WTC11 (cell line): Measurements from ENCODE around the gene TPST2. TPM values are rescaled to one million over a fixed set of nuclear protein-coding genes. Genes with fewer than 3 reads are reported as not detected.

Experiments used
- ATAC-seq: fragments of 200-7000 bp; cut with Tn5 transposase; 2 replicates; pipeline ENCODE4 v1.10.0; 2021; ENCODE audit warnings: mild to moderate bottlenecking, moderate library complexity
- CTCF ChIA-PET: fragments of 300-600 bp; sonication (Branson Sonifier 250); formaldehyde crosslinking; loops from one replicate; lab custom pipeline; 2021; ENCODE audit warnings: antibody characterized with exemption; lab: Charles Lee
- POLR2A ChIA-PET: fragments of 350-600 bp; sonication (Branson Sonifier 250); formaldehyde crosslinking; loops from one replicate; lab custom pipeline; 2021; ENCODE audit warnings: antibody characterized with exemption; lab: Charles Lee
- DNase-seq: peaks from one replicate; pipeline ENCODE4 v3.0.0; 2021; ENCODE audit warnings: low spot score
- H3K27ac Mint-ChIP-seq: 2 replicates; pipeline ENCODE4 v1.8.0; 2021; ENCODE audit warnings: mixed read lengths
- H3K27me3 Mint-ChIP-seq: 2 replicates; pipeline ENCODE4 v1.8.0; 2021; ENCODE audit warnings: low read depth, mild to moderate bottlenecking, moderate library complexity, mixed read lengths
- H3K36me3 Mint-ChIP-seq: 2 replicates; pipeline ENCODE4 v1.8.0; 2021; ENCODE audit warnings: mixed read lengths
- H3K4me1 Mint-ChIP-seq: 2 replicates; pipeline ENCODE4 v1.8.0; 2022; ENCODE audit warnings: mixed read lengths
- H3K4me3 Mint-ChIP-seq: 2 replicates; pipeline ENCODE4 v1.8.0; 2021; ENCODE audit warnings: mild to moderate bottlenecking, moderate library complexity, mixed read lengths
- H3K9me3 Mint-ChIP-seq: 2 replicates; pipeline ENCODE4 v1.8.0; 2021; ENCODE audit warnings: mixed read lengths
- E2F5 ChIP-seq: sonication (generic); formaldehyde crosslinking; IDR thresholded peaks from 2 replicates; pipeline ENCODE4 v1.8.1; 2022; ENCODE audit warnings: mild to moderate bottlenecking, moderate library complexity, missing genetic modification reagents
- ESRRA ChIP-seq: sonication (generic); formaldehyde crosslinking; IDR thresholded peaks from 2 replicates; pipeline ENCODE4 v1.8.1; 2022; ENCODE audit warnings: mild to moderate bottlenecking, missing genetic modification reagents, borderline replicate concordance
- FOXK1 ChIP-seq: sonication (generic); formaldehyde crosslinking; IDR thresholded peaks from 2 replicates; pipeline ENCODE4 v1.8.0; 2022; ENCODE audit warnings: mild to moderate bottlenecking, moderate library complexity, missing genetic modification reagents
- FOXP1 ChIP-seq: sonication (generic); formaldehyde crosslinking; IDR thresholded peaks from 2 replicates; pipeline ENCODE4 v1.8.0; 2022; ENCODE audit warnings: missing genetic modification reagents, mild to moderate bottlenecking, moderate library complexity, borderline replicate concordance
- IRF2 ChIP-seq: sonication (generic); formaldehyde crosslinking; IDR thresholded peaks from 2 replicates; pipeline ENCODE4 v1.8.0; 2022; ENCODE audit warnings: low read depth, missing genetic modification reagents, borderline replicate concordance
- JUN ChIP-seq: sonication (generic); formaldehyde crosslinking; IDR thresholded peaks from 2 replicates; pipeline ENCODE4 v1.8.0; 2023; ENCODE audit warnings: mild to moderate bottlenecking, missing genetic modification reagents
- KAT7 ChIP-seq: sonication (generic); formaldehyde crosslinking; IDR thresholded peaks from 2 replicates; pipeline ENCODE4 v1.8.1; 2023; ENCODE audit warnings: missing genetic modification reagents, mild to moderate bottlenecking, borderline replicate concordance
- MXD4 ChIP-seq: fragments of 250-450 bp; sonication (Bioruptor Pico); IDR thresholded peaks from 2 replicates; pipeline ENCODE4 v1.8.0; 2021; ENCODE audit warnings: mild to moderate bottlenecking, moderate library complexity, borderline replicate concordance
- NFE2L1 ChIP-seq: sonication (generic); formaldehyde crosslinking; IDR thresholded peaks from 2 replicates; pipeline ENCODE4 v1.8.1; 2023; ENCODE audit warnings: missing genetic modification reagents
- NR2C2 ChIP-seq: sonication (generic); formaldehyde crosslinking; IDR thresholded peaks from 2 replicates; pipeline ENCODE4 v1.8.0; 2022; ENCODE audit warnings: mild to moderate bottlenecking, missing genetic modification reagents
- PRRX2 ChIP-seq: fragments of 250-450 bp; sonication (Bioruptor Pico); IDR thresholded peaks from 2 replicates; pipeline ENCODE4 v1.8.0; 2021; ENCODE audit warnings: mild to moderate bottlenecking
- RELA ChIP-seq: sonication (generic); formaldehyde crosslinking; IDR thresholded peaks from 2 replicates; pipeline ENCODE4 v1.8.1; 2022; ENCODE audit warnings: missing genetic modification reagents, mild to moderate bottlenecking, borderline replicate concordance
- ZNF671 ChIP-seq: fragments of 250-450 bp; sonication (Bioruptor Pico); IDR thresholded peaks from 2 replicates; pipeline ENCODE4 v1.8.0; 2021; ENCODE audit warnings: mild to moderate bottlenecking
- total RNA-seq: library from RNA; stranded (reverse); gene quantifications from 3 replicates; pipeline ENCODE4 v1.2.3, GENCODE V29; 2021
- TF ChIP-seq, protein P1 (sequence below): sonication (generic); formaldehyde crosslinking; IDR thresholded peaks from 2 replicates; pipeline ENCODE4 v1.8.0; 2022; ENCODE audit warnings: mild to moderate bottlenecking, missing genetic modification reagents
- TF ChIP-seq, protein P2 (sequence below): sonication (generic); formaldehyde crosslinking; IDR thresholded peaks from 2 replicates; pipeline ENCODE4 v1.8.1; 2023; ENCODE audit warnings: mild to moderate bottlenecking, missing genetic modification reagents
- TF ChIP-seq, protein P3 (sequence below): fragments of 250-450 bp; sonication (Bioruptor Pico); IDR thresholded peaks from 2 replicates; pipeline ENCODE4 v1.9.0; 2021; ENCODE audit warnings: mild to moderate bottlenecking
- TF ChIP-seq, protein P4 (sequence below): sonication (generic); formaldehyde crosslinking; IDR thresholded peaks from 2 replicates; pipeline ENCODE4 v1.8.1; 2023; ENCODE audit warnings: mild to moderate bottlenecking, missing genetic modification reagents, moderate library complexity
- TF ChIP-seq, protein P5 (sequence below): sonication (generic); formaldehyde crosslinking; IDR thresholded peaks from 2 replicates; pipeline ENCODE4 v1.8.1; 2022; ENCODE audit warnings: missing genetic modification reagents, borderline replicate concordance

The TPST2 gene
- total RNA-seq, 1 experiment from 2014 or later, result 84.2 TPM

DNA sequence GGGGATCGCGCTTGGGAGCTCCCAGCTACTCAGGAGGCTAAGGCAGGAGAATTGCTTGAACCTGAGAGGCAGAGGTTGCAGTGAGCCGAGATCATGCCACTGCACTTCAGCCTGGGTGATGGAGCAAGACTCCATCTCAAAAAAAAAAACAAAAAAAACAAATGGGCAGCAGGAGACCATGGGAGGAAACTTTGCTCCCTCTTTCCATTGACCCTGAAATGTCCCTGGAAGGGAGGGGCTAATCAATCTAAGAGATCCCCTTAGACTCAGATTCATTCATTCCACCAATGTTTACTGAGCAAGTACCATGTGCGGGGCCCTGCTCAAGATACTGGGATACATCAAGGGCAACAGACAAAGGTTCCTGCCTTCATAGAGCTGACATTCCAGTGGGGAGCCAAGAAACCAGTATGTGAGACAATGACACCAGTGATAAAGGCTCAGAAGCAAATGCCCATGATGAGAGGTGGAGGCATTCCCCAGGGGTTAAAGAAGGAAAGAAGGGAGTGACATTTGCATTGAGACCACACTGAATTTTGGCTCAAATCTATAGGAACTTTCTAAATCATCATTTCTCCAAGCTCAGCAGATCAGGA lies 39.9 kb downstream of the TPST2 start (continued):
- TF ChIP-seq IRF2 (CRISPR knock-in tag), result no peak
- TF ChIP-seq, protein P1, sequence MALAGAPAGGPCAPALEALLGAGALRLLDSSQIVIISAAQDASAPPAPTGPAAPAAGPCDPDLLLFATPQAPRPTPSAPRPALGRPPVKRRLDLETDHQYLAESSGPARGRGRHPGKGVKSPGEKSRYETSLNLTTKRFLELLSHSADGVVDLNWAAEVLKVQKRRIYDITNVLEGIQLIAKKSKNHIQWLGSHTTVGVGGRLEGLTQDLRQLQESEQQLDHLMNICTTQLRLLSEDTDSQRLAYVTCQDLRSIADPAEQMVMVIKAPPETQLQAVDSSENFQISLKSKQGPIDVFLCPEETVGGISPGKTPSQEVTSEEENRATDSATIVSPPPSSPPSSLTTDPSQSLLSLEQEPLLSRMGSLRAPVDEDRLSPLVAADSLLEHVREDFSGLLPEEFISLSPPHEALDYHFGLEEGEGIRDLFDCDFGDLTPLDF (CRISPR knock-in tag), result no peak
- no peak for TF ChIP-seq RELA (CRISPR knock-in tag)
- TF ChIP-seq MXD4 (CRISPR knock-in tag), result no peak
- TF ChIP-seq NR2C2 (CRISPR knock-in tag), result no peak
- TF ChIP-seq ESRRA (CRISPR knock-in tag), result no peak
- TF ChIP-seq, protein P2, sequence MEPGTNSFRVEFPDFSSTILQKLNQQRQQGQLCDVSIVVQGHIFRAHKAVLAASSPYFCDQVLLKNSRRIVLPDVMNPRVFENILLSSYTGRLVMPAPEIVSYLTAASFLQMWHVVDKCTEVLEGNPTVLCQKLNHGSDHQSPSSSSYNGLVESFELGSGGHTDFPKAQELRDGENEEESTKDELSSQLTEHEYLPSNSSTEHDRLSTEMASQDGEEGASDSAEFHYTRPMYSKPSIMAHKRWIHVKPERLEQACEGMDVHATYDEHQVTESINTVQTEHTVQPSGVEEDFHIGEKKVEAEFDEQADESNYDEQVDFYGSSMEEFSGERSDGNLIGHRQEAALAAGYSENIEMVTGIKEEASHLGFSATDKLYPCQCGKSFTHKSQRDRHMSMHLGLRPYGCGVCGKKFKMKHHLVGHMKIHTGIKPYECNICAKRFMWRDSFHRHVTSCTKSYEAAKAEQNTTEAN (CRISPR knock-in tag), result no peak

DNA sequence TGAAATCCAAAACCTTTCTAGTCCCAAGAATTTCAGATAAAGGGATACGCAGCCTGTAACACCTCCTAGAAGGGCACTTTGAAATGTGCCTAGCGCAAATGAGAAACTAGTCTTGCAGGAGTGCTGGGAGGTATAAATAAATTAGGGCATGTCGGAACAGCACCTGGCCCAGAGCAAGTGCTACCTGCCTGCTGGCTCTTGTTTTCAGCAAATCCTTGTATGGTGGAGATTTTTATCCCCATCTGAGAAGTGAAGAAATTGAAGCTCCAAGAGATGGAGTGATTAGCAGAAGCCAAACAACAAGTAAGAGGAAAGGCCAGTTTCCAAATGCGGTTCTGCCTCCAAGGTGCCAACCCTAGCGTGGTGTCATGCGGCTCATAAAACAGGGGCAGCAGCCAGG lies 40.9 kb downstream of the TPST2 start:
- Mint-ChIP-seq H3K4me3 (no peak overlapping the region), H3K27ac (peak overlapping the region; percentile 75), H3K4me1 (peaks cover 52% of the 10 kb centered on the region), H3K27me3 (no peaks in the 10 kb centered on the region; the same call in 1 of the 2 replicates), H3K36me3 (peaks cover 7% of the 10 kb centered on the region; the same call in 1 of the 2 replicates), H3K9me3 (no peaks in the 10 kb centered on the region)
- ChIA-PET CTCF (interaction anchor here (1.2 kb wide), 1 partner anchor 120 kb away, joined by 3 read pairs; no protein-coding TSS in a partner anchor), POLR2A (no interaction called here)
- TF ChIP-seq PRRX2 (CRISPR knock-in tag), result no peak
- TF ChIP-seq KAT7 (CRISPR knock-in tag), result no peak
- no peak for TF ChIP-seq FOXK1 (CRISPR knock-in tag)
- TF ChIP-seq, protein P3, sequence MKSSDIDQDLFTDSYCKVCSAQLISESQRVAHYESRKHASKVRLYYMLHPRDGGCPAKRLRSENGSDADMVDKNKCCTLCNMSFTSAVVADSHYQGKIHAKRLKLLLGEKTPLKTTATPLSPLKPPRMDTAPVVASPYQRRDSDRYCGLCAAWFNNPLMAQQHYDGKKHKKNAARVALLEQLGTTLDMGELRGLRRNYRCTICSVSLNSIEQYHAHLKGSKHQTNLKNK (CRISPR knock-in tag), result no peak
- no peak for TF ChIP-seq E2F5 (CRISPR knock-in tag)
- no peak for TF ChIP-seq FOXP1 (CRISPR knock-in tag)
- TF ChIP-seq, protein P4, sequence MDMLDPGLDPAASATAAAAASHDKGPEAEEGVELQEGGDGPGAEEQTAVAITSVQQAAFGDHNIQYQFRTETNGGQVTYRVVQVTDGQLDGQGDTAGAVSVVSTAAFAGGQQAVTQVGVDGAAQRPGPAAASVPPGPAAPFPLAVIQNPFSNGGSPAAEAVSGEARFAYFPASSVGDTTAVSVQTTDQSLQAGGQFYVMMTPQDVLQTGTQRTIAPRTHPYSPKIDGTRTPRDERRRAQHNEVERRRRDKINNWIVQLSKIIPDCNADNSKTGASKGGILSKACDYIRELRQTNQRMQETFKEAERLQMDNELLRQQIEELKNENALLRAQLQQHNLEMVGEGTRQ (CRISPR knock-in tag), result no peak
- ATAC-seq, result no peak
- no peak for DNase-seq

GRCh38 chr22:26548303-26548702 lies 41.6 kb downstream of the TPST2 start:
- peaks cover 7% of the 10 kb centered on the region; the same call in 1 of the 2 replicates for H3K36me3 Mint-ChIP-seq
- ChIA-PET CTCF (interaction anchor here (1.2 kb wide), 1 partner anchor 120 kb away, joined by 3 read pairs; no protein-coding TSS in a partner anchor), POLR2A (no interaction called here)
- no peaks in the 10 kb centered on the region for H3K9me3 Mint-ChIP-seq
- no peak for DNase-seq
- no peak for TF ChIP-seq JUN (CRISPR knock-in tag)
- TF ChIP-seq ZNF671 (CRISPR knock-in tag), result no peak
- TF ChIP-seq, protein P5, sequence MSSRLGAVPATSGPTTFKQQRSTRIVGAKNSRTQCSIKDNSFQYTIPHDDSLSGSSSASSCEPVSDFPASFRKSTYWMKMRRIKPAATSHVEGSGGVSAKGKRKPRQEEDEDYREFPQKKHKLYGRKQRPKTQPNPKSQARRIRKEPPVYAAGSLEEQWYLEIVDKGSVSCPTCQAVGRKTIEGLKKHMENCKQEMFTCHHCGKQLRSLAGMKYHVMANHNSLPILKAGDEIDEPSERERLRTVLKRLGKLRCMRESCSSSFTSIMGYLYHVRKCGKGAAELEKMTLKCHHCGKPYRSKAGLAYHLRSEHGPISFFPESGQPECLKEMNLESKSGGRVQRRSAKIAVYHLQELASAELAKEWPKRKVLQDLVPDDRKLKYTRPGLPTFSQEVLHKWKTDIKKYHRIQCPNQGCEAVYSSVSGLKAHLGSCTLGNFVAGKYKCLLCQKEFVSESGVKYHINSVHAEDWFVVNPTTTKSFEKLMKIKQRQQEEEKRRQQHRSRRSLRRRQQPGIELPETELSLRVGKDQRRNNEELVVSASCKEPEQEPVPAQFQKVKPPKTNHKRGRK (CRISPR knock-in tag), result peak; percentile 76; the same call in 1 of the 2 replicates
- no peak for TF ChIP-seq NFE2L1 (CRISPR knock-in tag)
- TF ChIP-seq, protein P3 (CRISPR knock-in tag), result no peak
- H3K4me1 Mint-ChIP-seq, result peaks cover 47% of the 10 kb centered on the region
- ATAC-seq, result no peak
- H3K27me3 Mint-ChIP-seq, result no peaks in the 10 kb centered on the region; the same call in 1 of the 2 replicates
- H3K27ac Mint-ChIP-seq, result peak overlapping the region; percentile 94
- H3K4me3 Mint-ChIP-seq, result no peak overlapping the region
